GM18511 (cell line): ENCODE data around the gene VPS13A.
A peak's percentile ranks its signal among the peaks of the same experiment; 100 is the strongest.
"Not testable (repeated sequence)": the region's sequence is repeated elsewhere in the genome, so short reads cannot be mapped to it uniquely, and the experiment has no call there.

Experiments
- ATAC-seq: cut with Tn5 transposase; IDR thresholded peaks from one replicate; pipeline ENCODE4 v1.9.1; 2021; ENCODE audit warnings: mild to moderate bottlenecking, moderate library complexity; ENCODE audit not compliant: unreplicated experiment

VPS13A gene

GRCh38 chr9:77291714-77292113, 114.4 kb downstream of the VPS13A start:
- ATAC-seq = no peak

DNA sequence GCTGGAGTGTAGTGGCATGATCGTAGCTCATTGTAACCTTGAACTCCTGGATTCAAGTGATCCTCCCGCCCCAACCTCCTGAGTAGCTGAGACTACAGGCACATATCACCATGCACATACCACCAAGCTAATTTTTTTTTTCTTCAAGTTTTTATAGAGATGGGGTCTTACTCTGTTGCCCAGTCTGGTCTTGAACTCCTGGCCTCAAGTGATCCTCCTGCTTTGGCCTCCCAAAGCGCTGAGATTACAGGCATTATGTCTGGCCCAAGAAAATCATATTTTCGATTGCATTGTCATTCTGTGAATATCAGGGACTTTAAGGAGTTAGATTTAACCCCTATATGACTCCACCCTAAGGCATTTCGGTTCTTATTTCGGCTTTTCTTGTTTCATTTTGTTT, 116.6 kb downstream of the VPS13A start:
- ATAC-seq = no peak

- ATAC-seq = peak; percentile 58
These were observed 127.2 kb downstream of the VPS13A start for GRCh38 chr9:77304543-77304942.

- ATAC-seq = no peak
These were observed 128.5 kb downstream of the VPS13A start for GRCh38 chr9:77305622-77306400.

DNA sequence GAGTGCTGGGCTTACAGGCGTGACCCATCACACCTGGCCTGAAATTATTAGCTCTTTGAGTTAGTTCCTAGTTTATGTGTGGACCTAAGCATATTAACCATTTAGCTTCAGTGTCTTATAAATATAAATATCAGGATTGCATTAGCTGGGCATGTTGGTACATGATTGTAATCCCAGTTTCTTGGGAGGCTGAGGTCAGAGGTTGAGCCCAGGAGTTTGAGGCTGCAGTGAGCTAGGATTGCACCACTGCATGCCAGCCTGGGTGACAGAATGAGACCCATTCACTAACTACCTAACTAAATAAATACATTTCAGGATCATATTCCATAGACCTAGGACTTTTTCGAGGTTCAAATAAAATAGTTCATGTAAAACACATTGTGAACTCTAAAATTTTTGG, 129.8 kb downstream of the VPS13A start:
- no peak for ATAC-seq

DNA sequence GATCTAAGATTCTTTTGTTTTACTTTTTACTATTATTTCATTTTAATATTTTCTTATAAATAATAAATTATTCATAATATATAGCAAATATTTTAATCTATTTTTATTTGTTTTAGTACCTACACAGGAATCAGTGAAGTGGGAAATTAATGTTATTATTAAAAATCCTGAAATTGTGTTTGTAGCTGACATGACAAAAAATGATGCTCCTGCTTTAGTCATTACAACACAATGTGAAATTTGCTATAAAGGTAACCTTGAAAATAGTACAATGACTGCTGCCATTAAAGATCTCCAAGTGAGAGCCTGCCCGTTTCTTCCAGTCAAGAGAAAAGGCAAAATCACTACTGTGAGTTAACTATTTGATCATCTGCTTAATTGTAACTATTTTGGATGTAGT, 138.7 kb downstream of the VPS13A start:
- ATAC-seq = no peak

DNA sequence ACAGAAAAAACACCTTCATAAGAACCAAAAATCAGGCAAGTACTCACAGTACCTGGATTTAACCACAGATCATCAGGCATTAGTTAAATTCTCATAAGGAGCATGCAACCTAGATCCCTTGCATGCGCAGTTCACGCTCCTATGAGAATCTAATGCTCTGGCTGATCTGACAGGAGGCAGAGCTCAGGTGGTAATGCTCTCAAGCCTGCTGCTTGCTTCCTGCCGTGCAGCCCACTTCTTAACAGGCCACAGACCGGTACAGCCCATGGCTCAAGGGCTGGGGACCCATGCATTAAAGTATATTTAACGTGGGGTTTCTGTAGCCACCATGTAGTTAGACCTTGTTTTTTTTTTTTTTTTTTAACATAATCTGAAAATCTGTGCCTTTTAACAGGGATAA, 147.7 kb downstream of the VPS13A start:
- ATAC-seq = no peak

- no peak for ATAC-seq
These were observed 150.8 kb downstream of the VPS13A start for GRCh38 chr9:77328102-77328501.

DNA sequence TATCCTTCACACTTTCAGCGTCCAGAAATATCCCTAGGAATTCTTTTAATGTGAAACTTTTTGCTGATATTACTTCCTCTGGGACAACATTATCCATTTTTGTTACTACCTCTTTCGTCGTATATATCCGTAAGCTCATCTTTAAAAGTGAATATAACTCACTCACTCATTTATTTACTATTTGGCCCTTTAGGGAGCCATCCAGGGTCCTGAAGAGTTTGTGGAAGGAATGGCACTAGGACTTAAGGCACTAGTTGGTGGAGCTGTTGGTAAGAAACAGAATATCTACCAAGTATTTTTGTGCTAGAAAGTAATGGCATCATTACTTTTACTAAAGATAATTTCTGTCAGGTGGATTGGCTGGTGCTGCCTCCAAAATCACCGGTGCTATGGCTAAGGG, 192.7 kb downstream of the VPS13A start:
- ATAC-seq = no peak

GRCh38 chr9:77374266-77374665, 196.9 kb downstream of the VPS13A start:
- ATAC-seq = no peak

GRCh38 chr9:77375956-77376532, 198.7 kb downstream of the VPS13A start:
- no peak for ATAC-seq

DNA sequence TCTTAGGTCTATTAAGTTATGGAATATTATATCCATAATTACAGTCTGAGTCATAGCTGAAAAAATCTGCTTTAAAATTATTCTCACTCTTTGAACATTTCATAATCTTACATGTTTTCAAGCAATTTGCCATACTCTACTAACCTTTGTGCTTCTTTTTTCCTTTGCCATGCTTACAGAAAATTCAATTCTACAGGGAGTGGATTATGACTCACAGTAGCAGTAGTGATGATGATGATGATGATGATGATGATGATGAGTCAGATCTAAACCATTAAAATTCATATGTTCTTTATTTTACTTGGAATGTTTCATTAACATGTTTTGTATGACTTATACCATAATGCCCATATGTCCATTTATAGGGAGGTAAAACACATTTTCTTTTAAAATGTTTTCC, 207.1 kb downstream of the VPS13A start:
- no peak for ATAC-seq

DNA sequence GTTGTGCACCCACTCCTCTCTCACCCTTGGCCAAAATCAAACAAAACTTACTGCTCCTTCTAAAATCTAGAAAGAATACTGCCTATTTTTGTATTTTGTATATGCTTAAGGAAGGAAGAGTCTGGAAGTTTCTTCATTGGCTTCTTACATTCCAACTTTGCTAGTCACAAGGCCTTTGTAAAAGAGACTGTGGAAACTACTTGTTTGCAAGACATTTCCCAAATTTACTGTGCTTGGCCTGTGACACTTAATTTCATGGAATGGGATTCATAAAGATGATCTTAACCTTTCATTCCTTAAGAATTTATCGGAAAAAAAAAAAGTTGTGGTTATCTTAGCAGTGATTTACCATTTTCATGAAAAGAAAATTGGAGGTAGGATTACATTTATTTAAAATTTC, 208.9 kb downstream of the VPS13A start:
- ATAC-seq = no peak

- no peak for ATAC-seq
These were observed 214.5 kb downstream of the VPS13A start for GRCh38 chr9:77391834-77392233.

DNA sequence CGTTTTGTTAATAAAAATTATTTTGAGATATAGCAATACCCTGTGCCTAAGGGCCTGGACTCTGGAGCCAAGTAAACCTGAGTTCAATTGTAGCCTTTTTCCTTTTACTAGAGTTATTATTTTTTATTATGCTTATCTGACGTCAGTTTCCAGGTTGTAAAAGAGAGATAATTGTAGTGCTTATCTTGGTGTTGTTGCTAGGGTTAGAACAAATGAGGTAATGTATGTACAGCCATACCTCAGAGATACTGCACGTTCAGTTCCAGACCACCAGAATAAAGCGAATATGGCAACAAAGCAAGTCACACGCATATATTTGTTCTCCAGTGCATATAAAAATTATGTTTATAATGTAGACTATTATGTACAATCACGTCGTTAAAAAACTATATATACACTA, 215.0 kb downstream of the VPS13A start:
- no peak for ATAC-seq

DNA sequence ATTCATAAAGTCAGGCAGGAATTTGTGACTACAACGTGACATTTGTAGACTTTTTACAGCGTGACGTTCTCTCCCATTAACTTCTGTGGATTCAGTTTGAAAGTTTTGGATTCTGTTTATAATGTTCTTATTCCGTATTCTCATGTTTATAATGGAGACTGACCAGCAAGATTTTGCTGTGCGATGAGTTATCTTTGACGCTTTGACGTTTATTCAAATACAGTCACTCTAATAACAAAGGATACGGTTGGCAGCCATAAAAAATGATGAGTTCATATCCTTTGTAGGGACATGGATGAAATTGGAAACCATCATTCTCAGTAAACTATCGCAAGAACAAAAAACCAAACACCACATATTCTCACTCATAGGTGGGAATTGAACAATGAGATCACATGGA, 221.2 kb downstream of the VPS13A start:
- ATAC-seq = not testable (repeated sequence)

DNA sequence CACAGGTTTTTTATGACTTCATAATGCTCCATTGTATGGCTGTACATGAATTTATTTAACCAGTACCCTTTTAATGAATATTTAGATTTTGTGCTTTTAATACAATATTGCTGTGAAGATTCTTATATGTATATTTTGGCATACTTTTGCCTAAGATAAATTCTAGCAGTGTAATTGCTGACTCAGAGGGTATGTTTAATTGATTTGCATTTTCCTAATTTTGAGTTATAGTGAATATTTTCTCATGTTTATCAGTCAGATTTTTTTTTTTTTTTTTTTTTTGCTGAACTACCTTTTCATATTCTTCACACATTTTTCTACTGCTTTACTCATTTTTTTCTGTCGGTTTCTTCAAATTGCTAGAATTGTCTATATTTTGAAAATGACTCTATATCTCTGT, 222.6 kb downstream of the VPS13A start:
- no peak for ATAC-seq

DNA sequence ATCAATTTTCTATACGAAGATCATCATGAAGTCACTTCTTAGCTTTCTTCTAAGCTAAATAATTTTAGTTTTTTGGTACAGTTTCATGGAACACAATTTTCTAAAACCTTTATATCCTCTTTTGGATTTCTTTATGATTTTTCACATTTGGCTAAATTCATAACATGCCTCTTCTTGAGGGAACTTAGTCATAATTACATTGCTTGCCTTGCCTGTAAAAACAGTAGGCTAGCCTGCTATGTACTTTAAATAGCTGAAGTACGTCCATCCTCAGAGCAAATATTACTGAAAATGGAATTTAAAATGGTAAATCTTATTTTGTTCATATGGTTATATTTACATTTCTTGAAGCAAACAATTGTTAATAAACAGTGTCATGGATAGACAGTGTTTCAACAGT, 225.0 kb downstream of the VPS13A start:
- no peak for ATAC-seq

DNA sequence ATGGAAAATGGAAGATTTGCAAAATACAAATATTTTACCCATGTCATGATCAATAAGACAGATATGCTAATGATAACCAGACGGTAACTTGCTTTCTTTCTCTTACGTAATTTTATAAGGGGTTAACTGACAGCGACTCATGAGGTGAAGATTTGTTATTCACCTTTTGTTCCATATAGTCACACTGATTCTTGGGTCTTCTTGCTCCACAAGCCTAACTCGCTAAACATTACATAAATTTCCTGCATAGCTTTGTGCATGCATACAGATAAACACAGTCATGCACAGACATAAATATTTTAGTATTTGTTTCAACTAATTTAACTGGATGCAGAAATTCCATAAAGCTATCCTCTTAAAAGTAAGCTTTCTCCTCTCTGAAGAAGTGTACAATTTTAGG, 225.9 kb downstream of the VPS13A start:
- ATAC-seq = no peak

GRCh38 chr9:77408521-77408920, 231.2 kb downstream of the VPS13A start:
- not testable (repeated sequence) for ATAC-seq

GRCh38 chr9:77417566-77417965, 240.2 kb downstream of the VPS13A start:
- no peak for ATAC-seq

DNA sequence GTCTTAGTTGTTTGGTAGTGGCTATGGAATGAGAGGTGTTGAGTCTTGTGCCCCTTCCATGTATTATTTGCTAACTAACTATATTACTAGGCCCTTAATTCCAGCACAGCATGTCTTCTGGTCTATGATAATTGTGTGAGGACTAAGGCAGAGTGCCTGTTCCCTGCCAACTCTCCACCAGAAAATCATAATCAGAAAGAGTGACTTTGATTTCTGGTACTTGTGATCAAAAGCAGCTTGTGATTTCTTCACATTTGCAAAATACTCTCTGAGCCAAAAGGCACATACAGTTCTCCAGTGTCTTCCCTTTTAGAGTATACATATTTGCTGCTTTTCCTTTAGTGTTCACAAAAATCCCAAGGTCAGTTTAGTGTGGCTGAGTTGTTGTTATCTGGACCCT, 240.9 kb downstream of the VPS13A start:
- ATAC-seq = no peak

DNA sequence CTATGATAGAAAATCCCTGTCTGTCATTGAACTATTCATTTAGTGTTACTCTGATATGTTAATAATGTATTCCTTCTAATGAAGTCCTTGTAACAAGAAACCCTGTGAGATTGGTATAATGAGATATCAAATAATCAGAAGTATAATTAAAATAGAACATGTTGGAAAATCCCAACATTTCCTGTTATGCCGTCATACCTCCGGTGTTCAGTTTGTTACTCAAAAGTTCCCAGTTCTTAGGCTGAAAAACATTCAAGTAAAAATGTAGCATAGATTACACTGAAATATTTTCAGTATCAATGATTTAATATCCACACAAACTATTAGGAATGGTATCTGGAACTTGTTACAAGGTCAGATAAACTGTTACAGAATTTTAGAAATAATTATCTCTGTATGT, 243.3 kb downstream of the VPS13A start:
- no peak for ATAC-seq
